H1 (cell line): ENCODE results near the gene DVL3. TPM values are rescaled to one million over a fixed set of nuclear protein-coding genes. Genes with fewer than 3 reads are reported as not detected.

Experiments used
- CTCF ChIA-PET: fragments of 300-600 bp; sonication (Branson Sonifier 250); formaldehyde crosslinking; loops from one replicate; lab custom pipeline; 2021; ENCODE audit not compliant: partially characterized antibody; lab: Charles Lee
- POLR2A ChIA-PET: fragments of 300-600 bp; sonication (Branson Sonifier 250); formaldehyde crosslinking; loops from one replicate; lab custom pipeline; 2021; ENCODE audit warnings: inconsistent platforms; ENCODE audit not compliant: partially characterized antibody; lab: Charles Lee
- DNase-seq, 2 experiments: peaks; one replicate each; pipeline versions ENCODE4 v3.0.0 to v3.0.0-alpha.2; 2010 to 2022; ENCODE audit warnings: low spot score in 2 of 2, low read depth in 1 of 2, mixed read lengths in 1 of 2
- FAIRE-seq: peaks from 2 replicates; lab custom pipeline; 2011; peaks lifted over from hg19 to GRCh38; lab: Jason Lieb, UNC
- H2AFZ ChIP-seq: 2 replicates; pipeline ENCODE4 v1.8.1; 2012; ENCODE audit warnings: low read length, inconsistent platforms
- H2AK5ac ChIP-seq: 2 replicates; pipeline ENCODE4 v1.6.1; 2013; ENCODE audit warnings: low read depth, low read length
- H2BK120ac ChIP-seq: replicated peaks from 2 replicates; pipeline ENCODE3; 2013; ENCODE audit warnings: low read depth, low read length, inconsistent platforms
- H2BK12ac ChIP-seq: 2 replicates; pipeline ENCODE4 v1.6.1; 2013; ENCODE audit warnings: low read depth, low read length
- H2BK15ac ChIP-seq: 2 replicates; pipeline ENCODE4 v1.6.1; 2013; ENCODE audit warnings: low read length
- H2BK20ac ChIP-seq: 2 replicates; pipeline ENCODE4 v1.6.1; 2013; ENCODE audit warnings: low read length
- H2BK5ac ChIP-seq: 2 replicates; pipeline ENCODE4 v1.6.1; 2013; ENCODE audit warnings: low read depth, low read length
- H3K14ac ChIP-seq: 2 replicates; pipeline ENCODE4 v1.6.1; 2013; ENCODE audit warnings: inconsistent platforms; ENCODE audit not compliant: insufficient read length
- H3K18ac ChIP-seq: 2 replicates; pipeline ENCODE4 v1.6.1; 2013; ENCODE audit warnings: low read length; ENCODE audit errors: extremely low read depth
- H3K23ac ChIP-seq: 2 replicates; pipeline ENCODE4 v1.6.1; 2013; ENCODE audit warnings: inconsistent platforms; ENCODE audit not compliant: insufficient read length
- H3K23me2 ChIP-seq: 2 replicates; pipeline ENCODE4 v1.6.1; 2013; ENCODE audit warnings: low read depth, low read length
- H3K27ac ChIP-seq: 2 replicates; pipeline ENCODE4 v1.6.1; 2011; ENCODE audit warnings: low read depth, low read length, inconsistent platforms
- H3K27me3 ChIP-seq, 4 experiments: replicated peaks in 1 of 4; 1 replicate in 1 of 4; 2 replicates in 3 of 4; pipeline versions ENCODE4 v1.6.1 to v1.8.1; 2011 to 2013; ENCODE audit warnings: low read length in 3 of 4, mild to moderate bottlenecking in 3 of 4, inconsistent platforms in 2 of 4, mixed read lengths in 2 of 4, moderate library complexity in 1 of 4; ENCODE audit not compliant: control insufficient read depth in 3 of 4, insufficient read depth in 3 of 4; ENCODE audit errors: extremely low read depth in 1 of 4
- H3K36me3 ChIP-seq, 4 experiments: 2 replicates each; pipeline versions ENCODE4 v1.6.1 to v1.8.1; 2011 to 2013; ENCODE audit warnings: mild to moderate bottlenecking in 4 of 4, low read length in 3 of 4, moderate library complexity in 2 of 4, control low read depth in 1 of 4, inconsistent platforms in 1 of 4; ENCODE audit not compliant: insufficient read depth in 4 of 4, control insufficient read depth in 2 of 4
- H3K4ac ChIP-seq: replicated peaks from 2 replicates; pipeline ENCODE3; 2013; ENCODE audit warnings: low read length, low read depth, mixed read lengths, inconsistent platforms; ENCODE audit not compliant: insufficient read length
- H3K4me1 ChIP-seq, 4 experiments: replicated peaks in 1 of 4; 1 replicate in 1 of 4; 2 replicates in 3 of 4; pipeline versions ENCODE4 v1.6.1 to v1.8.1; 2011 to 2013; ENCODE audit warnings: low read length in 3 of 4, inconsistent platforms in 2 of 4, mixed read lengths in 1 of 4; ENCODE audit not compliant: insufficient read depth in 4 of 4, control insufficient read depth in 3 of 4
- H3K4me2 ChIP-seq, 2 experiments: 2 replicates each; pipeline versions ENCODE4 v1.6.1 to v1.8.1; 2011 to 2013; ENCODE audit warnings: low read depth in 2 of 2, low read length in 2 of 2, control low read depth in 1 of 2, inconsistent platforms in 1 of 2, mild to moderate bottlenecking in 1 of 2; ENCODE audit not compliant: insufficient read depth in 1 of 2
- H3K4me3 ChIP-seq, 4 experiments: fragments of 200-600, 300-600 bp in 1 of 4; sonication (generic), shearing (Covaris generic), sonication (Bioruptor Twin) in 1 of 4; 2 replicates each; pipeline versions ENCODE4 v1.5.1 to v1.8.1; 2011 to 2016; ENCODE audit warnings: low read length in 4 of 4, low read depth in 3 of 4, control low read depth in 2 of 4, inconsistent platforms in 2 of 4, mild to moderate bottlenecking in 2 of 4, mixed read lengths in 1 of 4, moderate library complexity in 1 of 4; ENCODE audit not compliant: insufficient read depth in 2 of 4; ENCODE audit errors: extremely low read depth in 1 of 4
- H3K56ac ChIP-seq: replicated peaks from 2 replicates; pipeline ENCODE3; 2013; ENCODE audit warnings: low read depth, mild to moderate bottlenecking, mixed read lengths, low read length, inconsistent platforms; ENCODE audit not compliant: insufficient read length
- H3K79me1 ChIP-seq: 2 replicates; pipeline ENCODE4 v1.6.1; 2013; ENCODE audit warnings: low read depth, low read length, control low read depth
- H3K79me2 ChIP-seq, 2 experiments: 2 replicates each; pipeline versions ENCODE4 v1.6.1 to v1.8.1; 2012 to 2013; ENCODE audit warnings: low read length in 2 of 2, mild to moderate bottlenecking in 2 of 2, inconsistent platforms in 1 of 2; ENCODE audit not compliant: insufficient read depth in 2 of 2, control insufficient read depth in 1 of 2
- H3K9ac ChIP-seq, 4 experiments: replicated peaks in 1 of 4; 1 replicate in 1 of 4; 2 replicates in 3 of 4; pipeline versions ENCODE4 v1.6.1 to v1.8.1; 2011 to 2013; ENCODE audit warnings: low read depth in 3 of 4, low read length in 3 of 4, control low read depth in 2 of 4, mild to moderate bottlenecking in 2 of 4, moderate library complexity in 2 of 4, inconsistent platforms in 1 of 4; ENCODE audit errors: extremely low read depth in 1 of 4
- H3K9me3 ChIP-seq, 2 experiments: 2 replicates each; pipeline versions ENCODE4 v1.6.1 to v1.8.1; 2012 to 2013; ENCODE audit warnings: mild to moderate bottlenecking in 2 of 2, moderate library complexity in 2 of 2, control low read depth in 1 of 2, inconsistent platforms in 1 of 2, low read depth in 1 of 2, low read length in 1 of 2, mixed read lengths in 1 of 2; ENCODE audit not compliant: insufficient read depth in 2 of 2
- H4K20me1 ChIP-seq, 2 experiments: replicated peaks in 1 of 2; 2 replicates each; pipeline versions ENCODE3 to v1.8.1; 2011 to 2013; ENCODE audit warnings: inconsistent platforms in 2 of 2, low read length in 2 of 2, mild to moderate bottlenecking in 1 of 2; ENCODE audit not compliant: insufficient read depth in 2 of 2, control insufficient read depth in 1 of 2
- H4K5ac ChIP-seq: 2 replicates; pipeline ENCODE4 v1.6.1; 2013; ENCODE audit warnings: low read length, low read depth, mixed read lengths, inconsistent platforms; ENCODE audit not compliant: insufficient read length
- H4K8ac ChIP-seq: 2 replicates; pipeline ENCODE4 v1.8.0; 2013; ENCODE audit warnings: mild to moderate bottlenecking, moderate library complexity, low read length, inconsistent platforms; ENCODE audit not compliant: insufficient read depth; ENCODE audit errors: extremely low read depth
- H4K91ac ChIP-seq: replicated peaks from 2 replicates; pipeline ENCODE3; 2013; ENCODE audit warnings: low read length, mixed read lengths, inconsistent platforms; ENCODE audit not compliant: insufficient read length
- EZH2 ChIP-seq: fragments of 200-600 bp; sonication (generic); IDR thresholded peaks from 2 replicates; pipeline ENCODE4 v1.7.1; 2012; ENCODE audit warnings: low read depth, mild to moderate bottlenecking, moderate library complexity, low read length, inconsistent platforms; ENCODE audit not compliant: severe bottlenecking
- KDM4A ChIP-seq: IDR thresholded peaks from one replicate; pipeline ENCODE4 v1.7.1; 2012; ENCODE audit warnings: low read depth, mild to moderate bottlenecking, moderate library complexity, low read length, inconsistent platforms; ENCODE audit not compliant: severe bottlenecking
- WGBS, 2 experiments: shearing (Covaris generic) in 1 of 2; methylation state at CpG; one replicate each; pipeline versions ENCODE4 v1.1.6 to v1.1.7; 2013 to 2015; ENCODE audit warnings: low lambda C conversion rate in 2 of 2, mixed read lengths in 2 of 2, inconsistent platforms in 1 of 2, low coverage in 1 of 2, missing lambda C conversion rate in 1 of 2; ENCODE audit not compliant: insufficient replicate concordance in 2 of 2, insufficient coverage in 1 of 2, insufficient read length in 1 of 2; ENCODE audit errors: extremely low coverage in 1 of 2, missing lambda C conversion rate in 1 of 2; 5-methylcytosine and 5-hydroxymethylcytosine counted together
- polyA plus RNA-seq, 7 experiments: library from polyadenylated mRNA; depleted of rRNA in 3 of 7; stranded (reverse) in 5 of 7; unstranded in 2 of 7; fragments of >200 nt in 5 of 7; fragments of 200-250 nt in 2 of 7; gene quantifications; 1 replicate in 5 of 7; 2 replicates in 1 of 7; 4 replicates in 1 of 7; pipeline versions ENCODE4 v1.2.1 to v1.2.3, GENCODE V29; 2011 to 2013; ENCODE audit warnings: missing spikeins in 2 of 7, mixed read lengths in 2 of 7
- total RNA-seq: library from RNA; stranded (reverse); fragmentation: NEBNext Ultra II Directional; extraction: Animal tissue kit (Norgen Biotek cat#: 25700); gene quantifications from 2 replicates; pipeline ENCODE4 v1.2.1, GENCODE V29; 2021

DVL3 gene
- total and polyA plus RNA-seq, 2 of the 8 experiments (the other 6 are each of a cell fraction or from before 2014, with no cell fraction given) = 38.5 to 66.6 TPM

DNA sequence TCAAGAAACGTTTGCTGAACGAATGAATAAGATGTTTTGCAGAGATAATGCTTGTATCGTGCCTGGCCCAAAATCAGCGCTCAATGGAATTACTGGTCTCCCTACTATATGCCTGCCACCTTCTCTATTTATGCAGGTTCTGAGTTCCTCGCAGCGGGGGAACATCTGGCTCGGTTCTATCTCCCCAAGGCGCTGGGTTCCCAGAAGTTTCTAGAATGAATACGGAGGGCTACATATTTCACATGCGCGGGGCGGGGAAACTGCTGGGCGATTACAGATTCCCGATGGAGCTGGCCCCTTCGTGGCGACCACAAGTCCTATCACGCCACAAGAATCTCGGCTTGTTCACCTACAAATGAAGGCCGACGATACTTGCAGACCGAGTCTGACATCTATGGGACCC, 20.4 kb upstream of the DVL3 start:
- no peak overlapping the region for H3K27ac ChIP-seq

More for the DNA sequence above, 20.4 kb upstream of the DVL3 start:
- Histone ChIP-seq H3K4me3 (peak overlapping the region; percentile 82 to 98 (median 88)), H2BK120ac (no peak overlapping the region), H2BK15ac (no peak overlapping the region), H3K23me2 (peaks cover 18% of the 10 kb centered on the region), H3K36me3 (peaks cover 0 to 3% (median 0%) of the 10 kb centered on the region in 4 experiments; a peak in 1 of 8 replicates), H3K18ac (peak overlapping the region; percentile 79), H2AK5ac (no peak overlapping the region), H4K91ac (peak overlapping the region; percentile 29), H4K20me1 (peaks cover 0 to 2% of the 10 kb centered on the region in 2 experiments), H2BK12ac (peak overlapping the region; percentile 53; the same call in 1 of the 2 replicates), H2BK5ac (peak overlapping the region; percentile 82), H4K8ac (peak overlapping the region; percentile 88; the same call in 1 of the 2 replicates), H3K9ac (peak overlapping the region; percentile 38 to 92 (median 76); a peak in 6 of 7 replicates), H2AFZ (peak overlapping the region; percentile 81), H4K5ac (peak overlapping the region; percentile 69), H3K79me1 (no peaks in the 10 kb centered on the region; the same call in 1 of the 2 replicates), H3K9me3 (no peaks in the 10 kb centered on the region), H3K79me2 (peaks cover 0 to 35% of the 10 kb centered on the region in 2 experiments; a peak in 3 of 4 replicates), H3K56ac (no peak overlapping the region), H3K4me2 (peak overlapping the region; percentile 89 to 99), H2BK20ac (no peak overlapping the region), H3K23ac (no peak overlapping the region), H3K14ac (no peak overlapping the region), H3K4me1 (peaks cover 2 to 9% (median 3%) of the 10 kb centered on the region in 4 experiments; a peak in 4 of 7 replicates), H3K27me3 (no peaks in the 10 kb centered on the region), H3K4ac (no peak overlapping the region)
- TF ChIP-seq KDM4A = peak; percentile 91
- TF ChIP-seq EZH2 = no peak
- 1% methylated on average over 21 of the region's 21 CpGs; no CpG with 5 or more reads in 1 of the 2 experiments for WGBS, 2 experiments
- CTCF ChIA-PET = interaction anchor here (1.2 to 3.0 kb wide), 7 partner anchors 10 to 242 kb away, joined by 3 to 25 read pairs (median 4); partner anchors contain the start of gene FAM131A
- FAIRE-seq (no peak), DNase-seq (no peak)
- POLR2A ChIA-PET = interaction anchor here (0.6 to 3.1 kb wide), 13 partner anchors 11 to 181 kb away, joined by 3 to 26 read pairs (median 6); partner anchors contain the start of genes ABCF3, CAMK2N2 and DVL3
